GM19468 (cell line): ENCODE data around the gene INHBC.

ENCODE experiments used
- ATAC-seq: cut with Tn5 transposase; IDR thresholded peaks from one replicate; pipeline ENCODE4 v1.9.1; 2021; ENCODE audit warnings: mild to moderate bottlenecking, moderate library complexity, moderate number of reproducible peaks; ENCODE audit not compliant: unreplicated experiment; ENCODE audit errors: extremely low read depth

INHBC gene

DNA sequence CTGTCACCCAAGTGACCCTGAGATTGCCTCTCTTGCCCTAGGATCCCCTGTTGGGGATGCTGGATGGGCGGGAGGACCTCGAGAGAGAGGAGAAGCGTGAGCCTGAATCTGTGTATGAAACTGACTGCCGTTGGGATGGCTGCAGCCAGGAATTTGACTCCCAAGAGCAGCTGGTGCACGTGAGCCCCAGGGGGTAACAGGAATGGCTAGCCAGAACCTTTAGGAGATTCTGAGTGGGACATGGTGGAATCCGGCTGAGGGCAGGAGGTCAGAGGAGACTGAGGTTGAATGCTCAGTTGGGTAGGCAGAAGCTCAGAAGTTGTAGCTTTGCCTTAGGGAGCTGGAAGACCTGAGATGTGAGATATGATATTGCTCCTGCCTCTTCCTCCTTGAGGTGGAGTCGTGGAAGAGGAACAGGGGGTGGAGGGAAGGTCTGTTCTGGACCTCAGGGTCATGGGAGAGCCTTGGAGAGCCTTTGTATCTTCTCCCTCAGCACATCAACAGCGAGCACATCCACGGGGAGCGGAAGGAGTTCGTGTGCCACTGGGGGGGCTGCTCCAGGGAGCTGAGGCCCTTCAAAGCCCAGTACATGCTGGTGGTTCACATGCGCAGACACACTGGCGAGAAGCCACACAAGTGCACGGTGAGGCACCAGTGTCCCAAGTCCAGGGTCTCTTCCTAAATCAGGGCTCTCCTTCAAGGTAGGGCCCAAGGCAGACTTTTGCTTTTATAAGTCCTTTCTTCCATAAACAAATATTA, 31.3 kb downstream of the INHBC start:
- no peak for ATAC-seq

DNA sequence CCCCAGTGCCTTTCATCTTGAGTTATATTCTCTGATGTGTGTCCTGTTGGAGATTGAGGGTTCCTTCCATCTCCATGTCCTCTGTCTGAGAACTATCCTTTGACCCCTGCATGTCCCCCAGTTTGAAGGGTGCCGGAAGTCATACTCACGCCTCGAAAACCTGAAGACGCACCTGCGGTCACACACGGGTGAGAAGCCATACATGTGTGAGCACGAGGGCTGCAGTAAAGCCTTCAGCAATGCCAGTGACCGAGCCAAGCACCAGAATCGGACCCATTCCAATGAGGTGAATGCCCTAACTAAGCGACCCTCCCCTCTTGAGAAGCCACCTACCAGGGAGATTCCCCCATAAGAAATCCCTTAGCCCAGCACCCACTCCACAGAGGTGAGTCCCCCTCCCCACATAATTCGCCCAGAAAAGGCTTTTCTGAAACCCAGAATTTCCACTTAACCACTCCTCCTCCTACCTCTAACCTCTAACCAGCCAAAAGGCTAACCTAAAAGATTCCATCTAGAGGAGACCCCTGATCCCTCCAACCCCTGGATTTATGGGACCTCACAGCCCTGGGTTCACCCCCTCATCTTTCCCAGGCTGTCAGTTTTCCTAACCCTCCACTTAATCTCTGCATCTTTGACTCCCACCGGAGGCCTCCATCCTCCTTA, 32.8 kb downstream of the INHBC start:
- no peak for ATAC-seq

DNA sequence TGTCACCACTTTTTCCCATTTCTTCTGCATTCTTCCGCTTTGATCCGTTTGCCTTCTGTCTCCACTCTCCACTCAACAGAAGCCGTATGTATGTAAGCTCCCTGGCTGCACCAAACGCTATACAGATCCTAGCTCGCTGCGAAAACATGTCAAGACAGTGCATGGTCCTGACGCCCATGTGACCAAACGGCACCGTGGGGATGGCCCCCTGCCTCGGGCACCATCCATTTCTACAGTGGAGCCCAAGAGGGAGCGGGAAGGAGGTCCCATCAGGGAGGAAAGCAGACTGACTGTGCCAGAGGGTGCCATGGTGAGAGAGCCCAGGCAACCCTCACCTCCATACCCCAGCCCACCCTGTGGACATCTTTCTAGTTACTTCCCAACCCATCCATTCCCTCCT, 33.3 kb downstream of the INHBC start:
- no peak for ATAC-seq

DNA sequence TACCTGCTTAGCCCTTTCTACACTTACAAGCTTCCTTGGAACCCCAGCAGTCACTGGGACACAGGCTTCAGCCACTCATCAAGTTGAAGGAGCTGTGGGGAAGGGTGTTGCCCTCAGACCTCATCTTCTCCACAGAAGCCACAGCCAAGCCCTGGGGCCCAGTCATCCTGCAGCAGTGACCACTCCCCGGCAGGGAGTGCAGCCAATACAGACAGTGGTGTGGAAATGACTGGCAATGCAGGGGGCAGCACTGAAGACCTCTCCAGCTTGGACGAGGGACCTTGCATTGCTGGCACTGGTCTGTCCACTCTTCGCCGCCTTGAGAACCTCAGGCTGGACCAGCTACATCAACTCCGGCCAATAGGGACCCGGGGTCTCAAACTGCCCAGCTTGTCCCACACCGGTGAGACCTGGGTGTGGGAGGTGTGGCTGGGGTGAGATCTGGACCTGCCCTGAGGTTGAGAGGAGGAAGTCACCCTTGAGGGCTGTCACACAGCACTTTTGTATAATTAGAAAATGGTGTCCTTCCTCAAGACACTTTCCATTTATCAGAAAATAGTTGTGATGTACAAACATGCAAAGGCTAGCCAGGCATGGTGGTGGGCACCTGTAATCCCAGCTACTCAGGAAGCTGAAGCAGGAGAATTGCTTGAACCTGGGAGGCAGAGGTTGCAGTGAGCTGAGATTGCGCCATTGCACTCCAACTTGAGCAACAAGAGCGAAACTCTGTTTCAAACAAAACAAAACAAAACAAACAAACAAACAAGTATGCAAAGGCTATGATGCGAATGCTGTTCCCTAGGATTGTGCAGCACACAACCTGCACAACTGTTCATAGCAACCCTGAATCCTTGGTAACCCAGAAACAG, 34.9 kb downstream of the INHBC start:
- no peak for ATAC-seq

DNA sequence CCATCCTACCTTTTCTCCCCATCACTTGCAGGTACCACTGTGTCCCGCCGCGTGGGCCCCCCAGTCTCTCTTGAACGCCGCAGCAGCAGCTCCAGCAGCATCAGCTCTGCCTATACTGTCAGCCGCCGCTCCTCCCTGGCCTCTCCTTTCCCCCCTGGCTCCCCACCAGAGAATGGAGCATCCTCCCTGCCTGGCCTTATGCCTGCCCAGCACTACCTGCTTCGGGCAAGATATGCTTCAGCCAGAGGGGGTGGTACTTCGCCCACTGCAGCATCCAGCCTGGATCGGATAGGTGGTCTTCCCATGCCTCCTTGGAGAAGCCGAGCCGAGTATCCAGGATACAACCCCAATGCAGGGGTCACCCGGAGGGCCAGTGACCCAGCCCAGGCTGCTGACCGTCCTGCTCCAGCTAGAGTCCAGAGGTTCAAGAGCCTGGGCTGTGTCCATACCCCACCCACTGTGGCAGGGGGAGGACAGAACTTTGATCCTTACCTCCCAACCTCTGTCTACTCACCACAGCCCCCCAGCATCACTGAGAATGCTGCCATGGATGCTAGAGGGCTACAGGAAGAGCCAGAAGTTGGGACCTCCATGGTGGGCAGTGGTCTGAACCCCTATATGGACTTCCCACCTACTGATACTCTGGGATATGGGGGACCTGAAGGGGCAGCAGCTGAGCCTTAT, 35.8 kb downstream of the INHBC start:
- ATAC-seq = no peak

DNA sequence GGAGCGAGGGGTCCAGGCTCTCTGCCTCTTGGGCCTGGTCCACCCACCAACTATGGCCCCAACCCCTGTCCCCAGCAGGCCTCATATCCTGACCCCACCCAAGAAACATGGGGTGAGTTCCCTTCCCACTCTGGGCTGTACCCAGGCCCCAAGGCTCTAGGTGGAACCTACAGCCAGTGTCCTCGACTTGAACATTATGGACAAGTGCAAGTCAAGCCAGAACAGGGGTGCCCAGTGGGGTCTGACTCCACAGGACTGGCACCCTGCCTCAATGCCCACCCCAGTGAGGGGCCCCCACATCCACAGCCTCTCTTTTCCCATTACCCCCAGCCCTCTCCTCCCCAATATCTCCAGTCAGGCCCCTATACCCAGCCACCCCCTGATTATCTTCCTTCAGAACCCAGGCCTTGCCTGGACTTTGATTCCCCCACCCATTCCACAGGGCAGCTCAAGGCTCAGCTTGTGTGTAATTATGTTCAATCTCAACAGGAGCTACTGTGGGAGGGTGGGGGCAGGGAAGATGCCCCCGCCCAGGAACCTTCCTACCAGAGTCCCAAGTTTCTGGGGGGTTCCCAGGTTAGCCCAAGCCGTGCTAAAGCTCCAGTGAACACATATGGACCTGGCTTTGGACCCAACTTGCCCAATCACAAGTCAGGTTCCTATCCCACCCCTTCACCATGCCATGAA, 36.5 kb downstream of the INHBC start:
- no peak for ATAC-seq

DNA sequence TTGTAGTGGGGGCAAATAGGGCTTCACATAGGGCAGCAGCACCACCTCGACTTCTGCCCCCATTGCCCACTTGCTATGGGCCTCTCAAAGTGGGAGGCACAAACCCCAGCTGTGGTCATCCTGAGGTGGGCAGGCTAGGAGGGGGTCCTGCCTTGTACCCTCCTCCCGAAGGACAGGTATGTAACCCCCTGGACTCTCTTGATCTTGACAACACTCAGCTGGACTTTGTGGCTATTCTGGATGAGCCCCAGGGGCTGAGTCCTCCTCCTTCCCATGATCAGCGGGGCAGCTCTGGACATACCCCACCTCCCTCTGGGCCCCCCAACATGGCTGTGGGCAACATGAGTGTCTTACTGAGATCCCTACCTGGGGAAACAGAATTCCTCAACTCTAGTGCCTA, 37.1 kb downstream of the INHBC start:
- no peak for ATAC-seq

DNA sequence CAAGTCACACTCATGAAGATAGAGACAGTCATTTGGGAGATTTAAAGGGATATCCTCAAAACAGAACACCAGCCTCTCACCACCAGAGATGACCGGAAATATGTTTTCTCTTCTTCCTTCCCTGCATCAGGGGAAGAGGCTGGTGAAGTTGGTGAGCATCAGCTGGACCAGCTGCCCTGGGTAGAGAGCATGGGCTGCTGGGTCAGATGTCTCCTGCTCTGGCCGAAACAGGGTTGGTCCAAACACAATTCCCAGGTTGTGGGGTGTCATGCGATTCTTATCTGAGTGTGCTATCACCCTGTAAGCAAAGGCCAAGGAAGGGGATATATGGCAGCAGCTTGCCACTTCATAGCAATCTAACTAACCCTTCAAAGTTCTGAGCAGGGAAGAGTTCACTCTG, 37.8 kb downstream of the INHBC start:
- ATAC-seq = no peak

DNA sequence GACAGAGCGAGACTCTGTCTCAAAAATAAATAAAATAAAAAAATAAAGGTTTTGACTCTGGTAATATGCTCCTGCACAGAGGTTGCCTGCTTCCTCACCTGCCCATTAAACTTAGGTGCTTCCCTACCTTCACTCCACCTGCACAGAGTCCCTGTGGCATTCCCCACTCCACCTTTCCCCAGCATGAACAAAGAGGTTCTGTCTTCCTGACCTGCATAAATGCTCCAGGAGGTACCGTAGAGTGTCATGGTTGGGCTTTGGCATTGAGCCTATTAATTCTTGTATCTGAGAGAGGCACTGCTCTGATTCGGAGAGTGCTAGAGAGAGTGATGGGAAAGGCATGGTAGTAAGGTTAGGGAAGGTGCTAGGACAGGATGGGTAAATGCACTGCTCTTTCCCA, 38.8 kb downstream of the INHBC start:
- no peak for ATAC-seq

DNA sequence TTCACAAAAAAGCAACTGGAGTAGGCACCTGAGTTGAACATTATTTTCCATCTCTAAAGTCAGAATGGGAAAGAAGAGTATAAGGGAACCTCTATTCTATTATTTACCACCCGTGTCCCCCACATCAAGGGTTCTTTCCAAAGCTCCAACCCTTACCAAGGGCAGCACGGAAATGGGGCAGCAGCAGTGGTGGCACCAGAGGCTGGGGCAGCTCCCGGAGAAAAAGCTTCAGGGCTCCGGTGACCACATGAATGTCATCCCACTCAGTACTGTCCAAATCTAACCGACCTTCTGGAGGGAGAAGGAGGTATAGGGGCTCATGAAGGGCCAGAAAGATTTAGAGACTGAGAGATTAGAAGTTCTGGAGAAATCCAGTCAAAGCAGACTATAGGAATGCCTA, 39.3 kb downstream of the INHBC start:
- no peak for ATAC-seq

DNA sequence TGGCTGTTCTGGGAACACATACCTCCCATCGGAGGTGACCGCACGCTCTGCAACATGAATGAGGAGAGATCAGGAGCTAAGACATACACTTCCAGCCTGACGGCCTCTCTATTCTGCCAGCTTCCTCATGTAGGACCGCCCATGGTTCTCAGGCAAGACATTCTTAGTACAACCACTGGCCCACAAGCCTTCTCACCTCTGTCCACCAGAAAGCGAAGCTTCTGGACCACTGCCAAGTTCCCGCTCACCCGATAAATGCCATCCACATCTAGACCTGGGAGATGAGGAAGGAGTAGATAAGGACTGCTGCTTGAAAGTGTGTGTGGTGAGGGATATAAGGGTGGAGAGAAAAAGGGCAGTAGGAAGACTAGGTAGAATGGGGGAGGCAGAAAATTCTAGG, 39.8 kb downstream of the INHBC start:
- no peak for ATAC-seq

DNA sequence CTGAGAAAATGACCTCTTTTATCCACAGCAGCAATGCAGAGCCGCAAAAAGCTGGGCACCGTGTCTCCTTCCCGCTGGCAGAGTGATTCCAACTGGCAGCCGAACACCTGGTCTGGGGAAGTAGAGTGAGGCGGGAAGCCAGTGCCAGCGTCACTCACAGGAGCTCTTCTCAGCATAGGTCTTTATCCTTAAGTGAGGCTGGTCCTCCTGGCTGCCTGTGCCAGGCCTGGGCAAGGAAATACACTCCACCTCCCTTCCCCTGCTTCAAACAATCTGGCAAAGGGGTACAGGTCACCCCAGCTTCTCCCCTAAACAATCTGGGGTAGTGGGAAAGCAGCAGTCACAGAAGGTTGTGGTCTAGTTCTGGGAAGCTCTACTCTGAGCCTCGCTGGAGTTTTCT, 40.3 kb downstream of the INHBC start:
- no peak for ATAC-seq

DNA sequence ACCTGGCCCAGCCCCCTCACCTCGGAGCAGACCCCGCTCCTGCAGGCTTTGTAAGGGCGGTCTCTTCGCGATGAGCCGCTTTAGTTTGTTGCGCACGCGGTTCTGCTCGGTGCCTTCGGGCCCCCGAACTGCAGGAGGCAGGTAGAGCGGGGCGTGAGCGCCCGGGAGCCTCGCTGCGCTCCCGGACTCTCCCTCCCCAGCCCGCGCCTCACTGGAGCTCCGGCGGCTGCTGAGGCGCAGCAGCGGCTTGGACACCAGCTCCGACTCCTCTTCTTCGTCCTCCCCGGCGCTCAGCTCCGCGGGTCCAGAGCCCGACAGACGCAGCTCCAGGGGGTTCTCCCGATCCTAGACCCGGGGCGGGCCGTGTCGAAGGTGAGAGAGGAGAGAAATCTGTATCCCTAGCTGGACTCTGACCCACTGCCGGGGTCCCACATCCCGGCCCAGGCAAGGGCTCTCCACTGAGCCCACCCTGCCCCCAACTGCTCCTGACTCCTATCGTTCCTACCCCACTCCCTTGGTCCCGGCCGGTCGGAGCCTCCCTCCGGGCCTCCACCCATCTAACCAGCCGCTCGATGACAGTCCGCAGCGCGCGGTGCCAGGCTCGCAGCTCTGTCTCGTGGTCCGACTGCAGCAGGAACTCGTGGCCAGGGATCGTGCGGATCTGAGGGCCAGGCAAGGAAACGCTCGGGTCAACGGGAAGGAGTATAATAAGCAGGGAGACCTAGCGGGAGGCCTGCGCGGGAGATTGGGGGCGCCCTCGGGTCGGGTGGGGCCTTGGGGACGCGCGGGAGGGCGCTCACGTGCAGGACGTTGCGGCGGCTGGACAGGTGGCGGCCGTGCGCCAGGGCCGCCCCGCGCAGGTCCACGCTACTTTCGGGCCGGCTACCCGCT, 40.9 kb downstream of the INHBC start:
- ATAC-seq = no peak

DNA sequence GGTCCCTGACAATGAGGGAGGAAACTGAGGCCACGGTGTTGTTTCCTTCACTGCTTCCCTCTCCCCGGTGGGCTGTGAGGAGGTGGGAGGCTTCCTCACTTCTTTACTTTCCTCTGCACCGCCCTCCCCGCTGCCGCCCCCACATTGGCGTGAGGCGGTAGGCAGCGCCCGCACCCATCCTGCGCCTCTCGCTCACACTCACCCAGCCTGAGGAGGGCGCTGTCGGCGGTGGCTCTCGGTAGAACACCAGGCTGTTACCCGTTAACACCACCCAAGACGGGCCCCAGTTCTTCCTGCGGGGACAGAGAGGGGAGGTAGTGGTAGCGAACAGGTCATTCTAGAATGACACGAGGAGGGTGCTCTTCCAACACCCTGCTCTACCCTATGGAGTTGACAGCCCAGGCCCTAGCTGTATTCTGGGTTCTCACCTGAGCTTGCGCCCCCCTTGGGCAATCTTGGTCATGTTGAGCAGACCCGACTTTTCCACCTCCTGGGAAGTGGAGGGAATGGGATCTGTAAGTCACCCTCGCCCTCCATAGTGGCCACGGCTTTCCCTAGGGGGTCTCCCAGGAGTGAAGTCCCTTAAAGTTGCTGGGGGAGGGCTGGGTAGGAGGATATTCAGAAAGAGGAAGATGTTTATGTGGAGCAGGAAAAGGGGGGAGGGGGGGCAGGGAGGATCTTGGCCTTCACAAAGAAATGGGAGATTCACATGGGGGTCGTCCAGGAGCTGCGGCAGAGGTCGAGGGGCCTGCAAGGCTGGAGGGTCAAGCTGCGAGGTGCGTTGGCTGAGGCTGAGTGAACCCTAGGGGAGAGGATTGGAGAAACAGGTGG, 41.8 kb downstream of the INHBC start:
- ATAC-seq = no peak

DNA sequence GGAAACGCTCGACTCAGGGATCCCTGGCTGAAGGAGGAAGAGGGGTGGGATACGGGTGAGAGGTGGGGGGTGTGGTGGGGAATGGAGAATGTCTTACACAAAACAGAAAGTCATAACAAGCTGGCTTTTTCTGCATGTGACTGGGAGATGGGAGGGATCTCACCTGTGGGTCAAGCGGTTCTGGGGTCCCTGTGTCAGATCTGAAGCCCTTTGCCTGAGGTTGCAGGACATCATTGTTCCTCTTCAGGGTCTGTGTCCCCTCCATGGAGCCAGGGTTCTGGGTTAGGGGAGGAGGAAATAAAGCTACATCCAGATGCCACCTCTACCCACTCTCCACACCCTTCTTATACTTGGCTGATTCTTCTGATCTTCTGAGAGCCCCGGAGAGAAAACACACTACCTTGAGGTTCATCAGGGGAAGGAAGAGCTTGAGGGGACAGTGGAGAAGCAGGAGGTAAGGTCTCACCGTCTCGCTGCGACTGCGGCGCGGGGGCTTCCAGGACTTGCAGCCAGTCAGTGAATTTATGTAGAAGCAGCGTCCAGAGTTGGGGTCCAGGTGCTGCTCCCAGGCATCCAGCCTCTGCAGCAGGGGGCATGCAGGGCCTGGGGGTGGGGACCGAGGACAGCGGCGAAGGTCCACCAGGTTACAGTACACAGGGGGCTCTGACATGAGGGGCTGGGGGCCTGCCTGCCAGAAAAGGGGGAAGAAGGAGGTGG, 42.6 kb downstream of the INHBC start:
- ATAC-seq = no peak

DNA sequence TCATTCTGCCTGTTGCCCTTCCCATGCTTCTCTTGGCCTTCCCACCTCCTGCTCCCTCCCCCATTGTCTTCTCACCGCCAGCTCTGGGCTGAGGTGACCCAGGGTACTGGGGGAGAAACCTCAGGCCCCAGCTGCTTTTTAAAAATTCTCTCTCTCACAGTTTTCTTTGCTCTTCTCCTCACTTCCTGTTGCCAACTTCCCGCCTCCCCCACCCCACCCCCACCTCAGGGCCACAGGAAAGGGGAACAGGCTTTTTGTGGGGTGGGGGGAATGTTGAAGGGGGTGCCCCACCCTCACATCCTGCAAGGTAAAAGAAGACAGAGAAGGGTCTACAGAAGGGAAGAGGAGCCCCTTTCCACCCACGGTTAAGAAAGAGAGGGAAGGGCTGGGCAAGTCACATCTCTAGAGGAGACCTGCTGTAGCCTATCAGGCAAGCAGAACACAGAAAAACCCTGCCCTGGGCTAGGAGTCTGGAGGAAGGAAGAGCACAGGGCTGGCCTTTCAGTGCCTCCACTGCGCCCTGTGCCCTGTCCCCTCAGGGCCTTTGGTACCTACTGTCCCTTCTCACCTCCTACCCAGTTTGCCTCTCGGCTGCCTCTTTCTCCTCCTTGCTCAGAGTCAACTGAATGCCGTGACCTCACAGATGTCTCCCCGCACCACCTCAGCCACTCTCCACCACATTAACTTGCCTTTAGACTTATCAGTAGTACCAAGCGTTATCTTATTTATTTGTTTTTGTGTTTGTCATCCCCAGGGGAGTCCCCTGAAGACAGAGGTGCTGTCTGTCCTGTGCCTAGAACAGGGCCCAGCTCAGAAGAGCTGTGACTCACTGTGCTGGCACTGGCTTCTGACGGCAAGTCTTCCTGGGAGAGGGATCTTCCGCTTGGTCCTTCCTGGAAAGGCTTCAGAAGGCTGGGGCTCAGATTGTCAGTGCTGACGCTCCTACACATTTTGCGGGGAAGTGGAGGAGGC, 43.4 kb downstream of the INHBC start:
- ATAC-seq = peak; percentile 14

DNA sequence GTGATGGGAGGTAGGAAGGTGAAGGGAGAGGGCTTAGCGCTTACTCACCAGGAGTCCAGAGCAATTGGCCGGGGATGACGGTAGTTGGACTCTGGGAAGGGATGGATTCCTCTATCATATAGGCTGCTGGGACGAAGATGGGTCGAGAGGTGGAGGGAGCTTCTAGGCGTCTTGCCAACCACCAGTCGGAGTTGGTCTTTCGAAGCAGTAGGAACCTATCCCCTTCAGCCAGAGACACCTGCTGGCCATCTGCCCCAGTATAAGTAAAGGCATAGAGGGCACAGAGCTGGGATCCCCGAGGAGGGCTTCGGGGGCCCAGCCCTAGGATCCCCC, 44.4 kb downstream of the INHBC start:
- no peak for ATAC-seq
